Measurements from ENCODE around the gene PKDREJ. TPM values are rescaled to one million over a fixed set of nuclear protein-coding genes. Genes with fewer than 3 reads are reported as not detected.
A peak's percentile ranks its signal among the peaks of the same experiment; 100 is the strongest.

The PKDREJ gene
- total RNA-seq, 1 donor from 2014 or later, result 0.05 TPM

DNA sequence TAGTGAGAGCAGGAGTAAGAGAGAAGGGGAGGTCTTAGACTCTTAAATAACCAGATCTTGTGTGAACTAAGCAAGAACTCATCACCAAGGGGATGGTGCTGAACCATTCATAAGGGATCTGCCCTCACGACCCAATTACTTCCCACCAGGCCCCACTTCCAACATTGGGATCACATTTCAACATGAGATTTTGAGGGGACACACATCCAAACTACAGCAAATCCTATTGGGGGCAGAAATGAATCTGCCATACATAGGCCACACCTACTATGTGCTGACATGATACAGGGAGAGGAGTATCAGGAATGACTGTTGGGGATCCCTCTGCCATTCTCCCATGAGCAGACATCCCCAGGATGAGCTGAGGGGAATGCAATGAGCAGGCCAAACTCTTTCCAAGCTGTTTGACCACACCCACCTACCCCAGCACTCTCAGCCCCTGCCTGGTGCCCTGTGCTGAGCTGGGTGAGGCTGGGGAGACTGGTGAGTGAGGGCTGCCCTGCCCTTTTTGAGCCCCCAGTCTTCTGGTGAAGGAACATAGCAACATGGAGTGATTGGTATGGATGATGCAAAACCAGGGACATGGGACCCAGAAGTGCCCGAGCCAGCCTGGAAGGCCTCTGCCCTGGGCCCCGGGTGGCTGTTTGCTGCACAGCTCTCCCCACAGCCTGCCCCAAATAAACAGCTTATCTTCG lies 32.3 kb upstream of the PKDREJ start:
- TF ChIP-seq, protein P1, sequence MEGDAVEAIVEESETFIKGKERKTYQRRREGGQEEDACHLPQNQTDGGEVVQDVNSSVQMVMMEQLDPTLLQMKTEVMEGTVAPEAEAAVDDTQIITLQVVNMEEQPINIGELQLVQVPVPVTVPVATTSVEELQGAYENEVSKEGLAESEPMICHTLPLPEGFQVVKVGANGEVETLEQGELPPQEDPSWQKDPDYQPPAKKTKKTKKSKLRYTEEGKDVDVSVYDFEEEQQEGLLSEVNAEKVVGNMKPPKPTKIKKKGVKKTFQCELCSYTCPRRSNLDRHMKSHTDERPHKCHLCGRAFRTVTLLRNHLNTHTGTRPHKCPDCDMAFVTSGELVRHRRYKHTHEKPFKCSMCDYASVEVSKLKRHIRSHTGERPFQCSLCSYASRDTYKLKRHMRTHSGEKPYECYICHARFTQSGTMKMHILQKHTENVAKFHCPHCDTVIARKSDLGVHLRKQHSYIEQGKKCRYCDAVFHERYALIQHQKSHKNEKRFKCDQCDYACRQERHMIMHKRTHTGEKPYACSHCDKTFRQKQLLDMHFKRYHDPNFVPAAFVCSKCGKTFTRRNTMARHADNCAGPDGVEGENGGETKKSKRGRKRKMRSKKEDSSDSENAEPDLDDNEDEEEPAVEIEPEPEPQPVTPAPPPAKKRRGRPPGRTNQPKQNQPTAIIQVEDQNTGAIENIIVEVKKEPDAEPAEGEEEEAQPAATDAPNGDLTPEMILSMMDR (conservative IDR thresholded peaks at IDR 0.05), result no peak
- Mint-ChIP-seq H3K27me3 (peaks cover 9% of the 10 kb centered on the region), H3K4me3 (peak overlapping the region; percentile 95), H3K36me3 (peaks cover 12% of the 10 kb centered on the region), H3K27ac (peak overlapping the region; percentile 38), H3K9me3 (no peaks in the 10 kb centered on the region), H3K4me1 (ENCODE audit: unreplicated experiment) (peaks cover 40% of the 10 kb centered on the region)
- DNase-seq (ENCODE audit: extremely low spot score, unreplicated experiment), result no peak

DNA sequence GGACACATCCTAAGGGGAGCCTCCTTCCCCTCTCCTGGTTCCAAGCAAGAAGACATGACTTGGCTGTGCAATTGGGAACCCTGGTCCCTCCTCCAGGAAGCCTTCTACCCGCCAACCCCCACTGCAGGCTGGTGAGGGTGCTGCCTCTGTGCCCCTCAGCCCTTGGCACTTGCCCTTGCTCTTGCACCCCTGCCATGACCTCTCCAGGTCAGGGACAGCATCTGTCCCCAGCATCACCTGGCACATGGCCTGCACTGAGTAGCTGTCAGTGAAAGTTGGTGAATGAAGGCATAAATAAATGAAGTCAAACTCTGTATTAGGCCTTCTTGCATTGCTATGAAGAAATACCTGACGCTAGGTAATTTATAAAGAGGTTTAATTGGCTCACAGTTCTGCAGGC lies 31.6 kb upstream of the PKDREJ start:
- TF ChIP-seq, protein P1 (conservative IDR thresholded peaks at IDR 0.05), result no peak
- Mint-ChIP-seq H3K9me3 (no peaks in the 10 kb centered on the region), H3K4me1 (ENCODE audit: unreplicated experiment) (peaks cover 40% of the 10 kb centered on the region), H3K27me3 (peaks cover 9% of the 10 kb centered on the region), H3K27ac (peak overlapping the region; percentile 38), H3K4me3 (peak overlapping the region; percentile 95), H3K36me3 (peaks cover 11% of the 10 kb centered on the region)
- no peak for DNase-seq (ENCODE audit: extremely low spot score, unreplicated experiment)

DNA sequence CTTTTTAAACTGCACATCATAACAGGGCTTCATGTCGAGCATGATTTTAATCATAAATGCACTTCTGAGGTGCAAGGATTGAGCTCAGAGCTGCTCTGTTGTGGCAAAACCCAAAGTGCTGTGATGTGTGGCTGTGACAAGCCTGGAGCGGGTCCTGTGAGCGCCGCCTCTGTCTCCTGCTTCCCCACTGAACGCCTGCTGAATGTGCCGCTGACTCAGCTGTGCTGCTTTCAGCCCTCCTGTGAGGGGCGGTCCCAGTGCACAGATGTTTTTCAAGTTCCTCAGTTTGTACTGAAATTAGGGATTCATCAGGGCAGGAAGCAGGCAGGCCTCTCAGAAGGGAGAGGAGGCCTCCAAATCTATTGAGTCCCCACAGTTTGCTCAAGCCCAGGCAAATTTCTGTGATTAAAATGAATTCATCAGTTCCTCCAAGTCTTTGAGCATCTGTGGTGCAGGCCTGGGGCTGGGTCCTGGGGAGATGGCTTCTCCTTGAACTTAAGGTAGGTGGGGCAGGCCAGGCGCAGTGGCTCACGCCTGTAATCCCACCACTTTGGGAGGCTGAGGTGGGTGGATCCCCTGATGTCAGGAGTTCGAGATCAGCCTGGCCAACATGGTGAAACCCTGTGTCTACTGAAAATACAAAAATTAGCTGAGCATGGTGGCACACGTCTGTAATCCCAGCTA lies 30.6 kb upstream of the PKDREJ start:
- Mint-ChIP-seq H3K36me3 (peaks cover 9% of the 10 kb centered on the region), H3K4me1 (ENCODE audit: unreplicated experiment) (peaks cover 31% of the 10 kb centered on the region), H3K9me3 (no peaks in the 10 kb centered on the region), H3K27ac (no peak overlapping the region), H3K27me3 (peaks cover 7% of the 10 kb centered on the region), H3K4me3 (peak overlapping the region; percentile 7)
- no peak for DNase-seq (ENCODE audit: extremely low spot score, unreplicated experiment)
- TF ChIP-seq, protein P1 (conservative IDR thresholded peaks at IDR 0.05), result no peak

DNA sequence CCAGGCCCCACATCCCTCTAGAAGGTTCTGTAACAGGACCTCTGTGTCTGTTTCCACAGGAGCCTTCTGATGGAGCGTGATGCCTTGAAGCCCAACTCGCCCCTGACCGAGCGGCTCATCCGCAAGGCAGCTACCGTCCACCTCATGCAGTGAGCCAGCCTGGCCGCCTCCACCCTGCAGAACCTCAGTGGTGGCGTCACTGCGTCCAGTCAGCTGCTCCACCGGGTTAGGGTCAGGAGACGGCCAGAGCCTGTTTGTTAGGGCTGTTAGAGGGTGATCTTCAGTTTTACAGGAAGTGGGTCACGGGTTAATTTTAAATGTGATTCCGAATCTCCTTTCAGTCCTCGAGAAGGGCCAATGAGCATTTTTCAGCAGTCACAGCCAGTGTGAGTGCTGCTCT lies 29.6 kb upstream of the PKDREJ start:
- Mint-ChIP-seq H3K27ac (no peak overlapping the region), H3K4me3 (no peak overlapping the region), H3K9me3 (no peaks in the 10 kb centered on the region), H3K27me3 (peaks cover 5% of the 10 kb centered on the region), H3K36me3 (peaks cover 6% of the 10 kb centered on the region), H3K4me1 (ENCODE audit: unreplicated experiment) (peaks cover 28% of the 10 kb centered on the region)
- TF ChIP-seq, protein P1 (conservative IDR thresholded peaks at IDR 0.05), result no peak
- no peak for DNase-seq (ENCODE audit: extremely low spot score, unreplicated experiment)

DNA sequence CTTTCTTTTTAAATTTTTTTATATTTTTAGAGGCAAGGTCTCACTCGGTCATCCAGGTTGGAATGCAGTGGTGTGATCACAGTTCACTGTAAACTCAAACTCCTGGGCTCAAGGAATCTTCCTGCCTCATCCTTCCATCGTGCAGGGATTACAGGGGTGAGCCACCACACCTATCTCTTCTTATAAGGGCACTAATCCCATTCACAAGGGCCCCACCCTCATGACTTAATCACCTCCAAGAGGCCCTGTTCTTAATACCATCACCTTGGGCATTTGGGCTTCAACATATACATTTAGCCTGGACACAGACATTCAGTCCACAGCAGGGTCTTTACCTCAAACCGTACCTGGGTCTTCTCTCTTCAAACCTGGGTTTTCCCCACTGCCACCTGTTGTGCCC lies 29.0 kb upstream of the PKDREJ start:
- DNase-seq (ENCODE audit: extremely low spot score, unreplicated experiment), result no peak
- Mint-ChIP-seq H3K27ac (no peak overlapping the region), H3K36me3 (peaks cover 6% of the 10 kb centered on the region), H3K27me3 (peaks cover 3% of the 10 kb centered on the region), H3K4me3 (no peak overlapping the region), H3K4me1 (ENCODE audit: unreplicated experiment) (peaks cover 23% of the 10 kb centered on the region), H3K9me3 (no peaks in the 10 kb centered on the region)
- TF ChIP-seq, protein P1 (conservative IDR thresholded peaks at IDR 0.05), result no peak
